ENCODE measurements around the gene UTP14A. TPM values are rescaled to one million over a fixed set of nuclear protein-coding genes. Genes with fewer than 3 reads are reported as not detected.
A peak's percentile ranks its signal among the peaks of the same experiment; 100 is the strongest.

The UTP14A gene
- total and polyA plus RNA-seq, 2 donors (not counting 3 experiments of a cell fraction or from before 2014, with no cell fraction given), result 6.5 to 27.7 TPM

- Histone ChIP-seq H3K9me3 (replicated peaks; ENCODE audit: control insufficient read depth, insufficient read depth, low read length) (no peaks in the 10 kb centered on the region), H3K4me1 (ENCODE audit: control insufficient read depth, extremely low read depth, insufficient read depth, low read length) (peaks cover 9% of the 10 kb centered on the region), H3K9ac (replicated peaks; ENCODE audit: extremely low read depth, insufficient read depth, low read length) (peak overlapping the region; percentile 9), H4K20me1 (replicated peaks; ENCODE audit: control insufficient read depth, extremely low read depth, insufficient read depth, low read length) (no peaks in the 10 kb centered on the region), H3K36me3 (ENCODE audit: control insufficient read depth in 2 of 2, extremely low read depth in 1 of 2, insufficient read depth in 2 of 2, low read length in 2 of 2) (no peaks in the 10 kb centered on the region), H3K27ac (ENCODE audit: insufficient read depth, low read depth, low read length) (no peak overlapping the region), H3K4me2 (ENCODE audit: insufficient read depth, low read length) (peak overlapping the region; percentile 62), H3K79me2 (ENCODE audit: control insufficient read depth, insufficient read depth, low read length) (no peaks in the 10 kb centered on the region), H3K9me1 (replicated peaks; ENCODE audit: control insufficient read depth, extremely low read depth, insufficient read depth, low read length) (no peaks in the 10 kb centered on the region), H2AFZ (ENCODE audit: low read depth, low read length) (peak overlapping the region; percentile 97), H3K27me3 (ENCODE audit: control insufficient read depth in 2 of 2, insufficient read depth in 2 of 2, low read length in 2 of 2) (no peaks in the 10 kb centered on the region), H3K4me3 (replicated peaks in 1 of 3; ENCODE audit: insufficient read depth in 1 of 3, low read depth in 1 of 3, low read length in 3 of 3) (peak overlapping the region in 2 of 3 experiments; percentile 26 to 32)
- dilution Hi-C loops (cut with MboI; ENCODE audit: extremely low pct_ligation_motif_present, low sequenced_read_pairs), result no loop called here
- intact Hi-C loops (cut with micrococcal nuclease), result loop anchor here (2.0 kb wide), 1 partner anchor 23 kb away; no protein-coding TSS in a partner anchor
- FAIRE-seq (peak; percentile 92), DNase-seq (ENCODE audit: low read depth, low spot score) (peak; percentile 18)
- ChIA-PET CTCF (no interaction called here), POLR2A (interaction anchor here (1.2 kb wide), 1 partner anchor 103 kb away, joined by 3 read pairs; no protein-coding TSS in a partner anchor)
- BruUV-seq (replicated peaks), result no TSS peak
- TF ChIP-seq POLR2AphosphoS5 (IDR thresholded peaks at IDR 0.05; ENCODE audit: insufficient read depth, low read depth, low read length) (peak; percentile 39), MYC (IDR thresholded peaks at IDR 0.05; ENCODE audit: low read depth, low read length) (no peak)
Observed at GRCh38 chrX:129957241-129958082, 51.5 kb downstream of the UTP14A start.

- BruUV-seq (replicated peaks), result no TSS peak
- dilution Hi-C loops (cut with MboI; ENCODE audit: extremely low pct_ligation_motif_present, low sequenced_read_pairs) (no loop called here), intact Hi-C loops (cut with micrococcal nuclease) (no loop called here)
- Histone ChIP-seq H4K20me1 (replicated peaks; ENCODE audit: control insufficient read depth, extremely low read depth, insufficient read depth, low read length) (no peaks in the 10 kb centered on the region), H3K4me1 (ENCODE audit: control insufficient read depth, extremely low read depth, insufficient read depth, low read length) (peaks cover 9% of the 10 kb centered on the region), H3K79me2 (ENCODE audit: control insufficient read depth, insufficient read depth, low read length) (no peaks in the 10 kb centered on the region), H3K9me3 (replicated peaks; ENCODE audit: control insufficient read depth, insufficient read depth, low read length) (no peaks in the 10 kb centered on the region), H3K4me3 (replicated peaks in 1 of 3; ENCODE audit: insufficient read depth in 1 of 3, low read depth in 1 of 3, low read length in 3 of 3) (no peak overlapping the region), H3K27ac (ENCODE audit: insufficient read depth, low read depth, low read length) (no peak overlapping the region), H3K4me2 (ENCODE audit: insufficient read depth, low read length) (no peak overlapping the region), H3K27me3 (ENCODE audit: control insufficient read depth in 2 of 2, insufficient read depth in 2 of 2, low read length in 2 of 2) (no peaks in the 10 kb centered on the region), H3K36me3 (ENCODE audit: control insufficient read depth in 2 of 2, extremely low read depth in 1 of 2, insufficient read depth in 2 of 2, low read length in 2 of 2) (no peaks in the 10 kb centered on the region), H2AFZ (ENCODE audit: low read depth, low read length) (no peak overlapping the region), H3K9me1 (replicated peaks; ENCODE audit: control insufficient read depth, extremely low read depth, insufficient read depth, low read length) (no peaks in the 10 kb centered on the region), H3K9ac (replicated peaks; ENCODE audit: extremely low read depth, insufficient read depth, low read length) (no peak overlapping the region)
- FAIRE-seq (no peak), DNase-seq (ENCODE audit: low read depth, low spot score) (no peak)
- ChIA-PET POLR2A (no interaction called here), CTCF (no interaction called here)
- TF ChIP-seq EZH2 (IDR thresholded peaks at IDR 0.05; ENCODE audit: borderline replicate concordance, low read depth, low read length, severe bottlenecking) (no peak), JUN (IDR thresholded peaks at IDR 0.05; ENCODE audit: borderline replicate concordance, insufficient read depth, insufficient read length, low read depth) (no peak), CTCF (IDR thresholded peaks at IDR 0.05; ENCODE audit: extremely low read depth in 1 of 2, insufficient read depth in 1 of 2, low read depth in 1 of 2, low read length in 2 of 2) (no peak), POLR2A (IDR thresholded peaks at IDR 0.05; ENCODE audit: low read depth, low read length) (no peak), FOS (IDR thresholded peaks at IDR 0.05; ENCODE audit: borderline replicate concordance, insufficient read depth, low read length) (no peak), MAX (IDR thresholded peaks at IDR 0.05; ENCODE audit: insufficient read depth, insufficient read length) (no peak)
Observed at GRCh38 chrX:129958083-129958465, 52.1 kb downstream of the UTP14A start.

All from endothelial cell of umbilical vein (primary cell).